IMR-90 (cell line): ENCODE data around the gene SLC34A3. TPM values are rescaled to one million over a fixed set of nuclear protein-coding genes. Genes with fewer than 3 reads are reported as not detected.

ENCODE experiments used
- ATAC-seq: fragments of 200-7000 bp; cut with Tn5 transposase; 2 replicates; pipeline ENCODE4 v1.9.1; 2020; ENCODE audit warnings: low read depth, mild to moderate bottlenecking, moderate library complexity
- BruUV-seq: library from RNA; stranded (reverse); fragments of 400-500 nt; replicated peaks from 2 replicates; lab custom pipeline; 2021; lab: Mats Ljungman, UMichigan
- CTCF ChIA-PET: fragments of 300-600 bp; formaldehyde crosslinking; extraction: SDS; loops from one replicate; lab custom pipeline; 2021; ENCODE audit warnings: antibody characterized with exemption; lab: Yijun Ruan, JAX
- POLR2A ChIA-PET: fragments of 300-600 bp; sonication (Branson Sonifier 250); formaldehyde crosslinking; loops from one replicate; lab custom pipeline; 2022; ENCODE audit warnings: antibody characterized with exemption; ENCODE audit not compliant: unreplicated experiment; lab: Charles Lee
- DNase-seq: peaks from one replicate; pipeline ENCODE4 v3.0.0; 2013
- H2AFZ ChIP-seq: replicated peaks from 2 replicates; pipeline ENCODE3; 2013; ENCODE audit warnings: low read length, mild to moderate bottlenecking; ENCODE audit not compliant: poor library complexity
- H2AK5ac ChIP-seq: 2 replicates; pipeline ENCODE4 v1.6.1; 2013; ENCODE audit warnings: low read depth, low read length, inconsistent platforms
- H2AK9ac ChIP-seq: replicated peaks from 2 replicates; pipeline ENCODE3; 2013; ENCODE audit warnings: mild to moderate bottlenecking, low read depth, low read length, moderate library complexity; ENCODE audit not compliant: poor library complexity
- H2BK120ac ChIP-seq: 2 replicates; pipeline ENCODE4 v1.6.1; 2013; ENCODE audit warnings: low read depth, low read length, inconsistent platforms
- H2BK15ac ChIP-seq: 3 replicates; pipeline ENCODE4 v1.6.1; 2013; ENCODE audit warnings: low read depth, low read length, inconsistent platforms
- H2BK20ac ChIP-seq: 2 replicates; pipeline ENCODE4 v1.6.1; 2013; ENCODE audit warnings: low read depth, mild to moderate bottlenecking, inconsistent platforms, low read length, moderate library complexity
- H2BK5ac ChIP-seq: 2 replicates; pipeline ENCODE4 v1.6.1; 2013; ENCODE audit warnings: mild to moderate bottlenecking, low read depth, low read length, inconsistent platforms; ENCODE audit not compliant: poor library complexity, severe bottlenecking
- H3K14ac ChIP-seq: replicated peaks from 2 replicates; pipeline ENCODE4 v1.6.1; 2013; ENCODE audit warnings: low read depth, low read length, inconsistent platforms
- H3K18ac ChIP-seq: 2 replicates; pipeline ENCODE4 v1.6.1; 2013; ENCODE audit warnings: low read depth, low read length, control low read depth
- H3K23ac ChIP-seq: 2 replicates; pipeline ENCODE4 v1.6.1; 2013; ENCODE audit warnings: low read depth, low read length, inconsistent platforms
- H3K27ac ChIP-seq: 2 replicates; pipeline ENCODE4 v1.5.1; 2013; ENCODE audit warnings: mild to moderate bottlenecking, control low read depth, low read length; ENCODE audit not compliant: insufficient read depth
- H3K27me3 ChIP-seq: 2 replicates; pipeline ENCODE4 v1.6.1; 2013; ENCODE audit warnings: low read length; ENCODE audit not compliant: control insufficient read depth, insufficient read depth
- H3K36me3 ChIP-seq: 2 replicates; pipeline ENCODE4 v1.6.1; 2013; ENCODE audit warnings: low read length, mixed read lengths; ENCODE audit not compliant: control insufficient read depth, insufficient read depth
- H3K4ac ChIP-seq: 2 replicates; pipeline ENCODE4 v1.6.1; 2013; ENCODE audit warnings: low read depth, low read length, inconsistent platforms
- H3K4me1 ChIP-seq: 2 replicates; pipeline ENCODE4 v1.6.1; 2013; ENCODE audit warnings: low read length, mixed read lengths; ENCODE audit not compliant: control insufficient read depth, insufficient read depth
- H3K4me2 ChIP-seq: 2 replicates; pipeline ENCODE4 v1.6.1; 2013; ENCODE audit warnings: low read depth, mild to moderate bottlenecking, control low read depth, low read length, moderate library complexity
- H3K4me3 ChIP-seq: 2 replicates; pipeline ENCODE4 v1.5.1; 2013; ENCODE audit warnings: low read depth, mild to moderate bottlenecking, control low read depth, low read length, moderate library complexity; ENCODE audit not compliant: insufficient read depth
- H3K56ac ChIP-seq: 2 replicates; pipeline ENCODE4 v1.6.1; 2013; ENCODE audit warnings: low read length, inconsistent platforms; ENCODE audit not compliant: insufficient read depth; ENCODE audit errors: extremely low read depth
- H3K79me1 ChIP-seq, 2 experiments: 2 replicates each; pipeline ENCODE4 v1.6.1; 2013; ENCODE audit warnings: low read length in 2 of 2, inconsistent platforms in 1 of 2, low read depth in 1 of 2
- H3K9ac ChIP-seq: 2 replicates; pipeline ENCODE4 v1.6.1; 2013; ENCODE audit warnings: low read depth, low read length, control low read depth
- H3K9me1 ChIP-seq: 2 replicates; pipeline ENCODE4 v1.6.1; 2013; ENCODE audit warnings: low read length, inconsistent platforms; ENCODE audit not compliant: insufficient read depth
- H3K9me3 ChIP-seq: 2 replicates; pipeline ENCODE4 v1.6.1; 2013; ENCODE audit warnings: low read length; ENCODE audit not compliant: control insufficient read depth, insufficient read depth
- H4K20me1 ChIP-seq: 2 replicates; pipeline ENCODE4 v1.6.1; 2013; ENCODE audit warnings: low read length, inconsistent platforms; ENCODE audit not compliant: insufficient read depth
- H4K5ac ChIP-seq: 2 replicates; pipeline ENCODE4 v1.6.1; 2013; ENCODE audit warnings: mild to moderate bottlenecking, low read depth, low read length, control low read depth
- H4K8ac ChIP-seq, 2 experiments: 2 replicates each; pipeline ENCODE4 v1.6.1; 2013; ENCODE audit warnings: low read depth in 2 of 2, low read length in 2 of 2, control low read depth in 1 of 2, inconsistent platforms in 1 of 2
- H4K91ac ChIP-seq: 2 replicates; pipeline ENCODE4 v1.6.1; 2013; ENCODE audit warnings: low read depth, low read length, inconsistent platforms; ENCODE audit not compliant: insufficient read depth
- BHLHE40 ChIP-seq: fragments of 150-350 bp; IDR thresholded peaks from 2 replicates; pipeline ENCODE4 v1.6.1; 2016; ENCODE audit warnings: mild to moderate bottlenecking, low read depth, low read length
- CEBPB ChIP-seq: IDR thresholded peaks from 2 replicates; pipeline ENCODE4 v1.6.1; 2012; ENCODE audit warnings: low read depth, low read length, improper control_type of control experiment
- FOS ChIP-seq: fragments of 150-350 bp; IDR thresholded peaks from 2 replicates; pipeline ENCODE4 v1.6.1; 2016; ENCODE audit warnings: low read depth, low read length
- MAZ ChIP-seq: IDR thresholded peaks from 2 replicates; pipeline ENCODE4 v1.6.1; 2012; ENCODE audit warnings: low read depth, mild to moderate bottlenecking, low read length, improper control_type of control experiment, moderate library complexity, borderline replicate concordance
- MXI1 ChIP-seq: IDR thresholded peaks from 2 replicates; pipeline ENCODE4 v1.6.1; 2012; ENCODE audit warnings: low read depth, mild to moderate bottlenecking, low read length, moderate library complexity, borderline replicate concordance
- POLR2A ChIP-seq: IDR thresholded peaks from 2 replicates; pipeline ENCODE4 v1.6.1; 2012; ENCODE audit warnings: mild to moderate bottlenecking, low read depth, low read length
- RCOR1 ChIP-seq: IDR thresholded peaks from 2 replicates; pipeline ENCODE4 v1.6.1; 2012; ENCODE audit warnings: mild to moderate bottlenecking, low read length, improper control_type of control experiment; ENCODE audit not compliant: insufficient replicate concordance
- RFX5 ChIP-seq: IDR thresholded peaks from 2 replicates; pipeline ENCODE4 v1.8.0; 2012; ENCODE audit warnings: low read depth, mild to moderate bottlenecking, low read length, moderate library complexity
- WGBS, 2 experiments: methylation state at CpG; one replicate each; pipeline versions ENCODE4 v1.1.5 to v1.1.7; 2013; ENCODE audit warnings: missing lambda C conversion rate in 2 of 2; ENCODE audit not compliant: insufficient read length in 1 of 2; ENCODE audit errors: extremely low coverage in 2 of 2; 5-methylcytosine and 5-hydroxymethylcytosine counted together
- dilution Hi-C: fragments of 300-500 bp; cut with HindIII; formaldehyde crosslinking; loops from one replicate; pipeline ENCODE4 v1.14.3; 2018; ENCODE audit warnings: low sequenced_read_pairs; ENCODE audit not compliant: unreplicated experiment
- in situ Hi-C: fragments of 300-500 bp; cut with MboI; formaldehyde crosslinking; loops from 3 replicates; pipeline ENCODE4 v1.14.3; 2019; ENCODE audit warnings: low sequenced_read_pairs, inconsistent platforms, mixed read lengths
- intact Hi-C: fragments of 100-400 bp; cut with micrococcal nuclease; formaldehyde crosslinking; loops from 2 replicates; pipeline ENCODE4 v1.10.0; 2022
- polyA plus RNA-seq, 3 experiments: library from polyadenylated mRNA; depleted of rRNA; stranded (reverse); fragments of >200 nt; gene quantifications; 2 replicates each; pipeline ENCODE4 v1.2.3, GENCODE V29; 2012; ENCODE audit warnings: low replicate concordance in 1 of 3
- total RNA-seq: library from RNA; depleted of rRNA; stranded (reverse); fragments of >200 nt; gene quantifications from 2 replicates; pipeline ENCODE4 v1.2.3, GENCODE V29; 2012

SLC34A3 gene
- total and polyA plus RNA-seq, 2 of the 4 experiments (the other 2 are of a cell fraction): not detected

DNA sequence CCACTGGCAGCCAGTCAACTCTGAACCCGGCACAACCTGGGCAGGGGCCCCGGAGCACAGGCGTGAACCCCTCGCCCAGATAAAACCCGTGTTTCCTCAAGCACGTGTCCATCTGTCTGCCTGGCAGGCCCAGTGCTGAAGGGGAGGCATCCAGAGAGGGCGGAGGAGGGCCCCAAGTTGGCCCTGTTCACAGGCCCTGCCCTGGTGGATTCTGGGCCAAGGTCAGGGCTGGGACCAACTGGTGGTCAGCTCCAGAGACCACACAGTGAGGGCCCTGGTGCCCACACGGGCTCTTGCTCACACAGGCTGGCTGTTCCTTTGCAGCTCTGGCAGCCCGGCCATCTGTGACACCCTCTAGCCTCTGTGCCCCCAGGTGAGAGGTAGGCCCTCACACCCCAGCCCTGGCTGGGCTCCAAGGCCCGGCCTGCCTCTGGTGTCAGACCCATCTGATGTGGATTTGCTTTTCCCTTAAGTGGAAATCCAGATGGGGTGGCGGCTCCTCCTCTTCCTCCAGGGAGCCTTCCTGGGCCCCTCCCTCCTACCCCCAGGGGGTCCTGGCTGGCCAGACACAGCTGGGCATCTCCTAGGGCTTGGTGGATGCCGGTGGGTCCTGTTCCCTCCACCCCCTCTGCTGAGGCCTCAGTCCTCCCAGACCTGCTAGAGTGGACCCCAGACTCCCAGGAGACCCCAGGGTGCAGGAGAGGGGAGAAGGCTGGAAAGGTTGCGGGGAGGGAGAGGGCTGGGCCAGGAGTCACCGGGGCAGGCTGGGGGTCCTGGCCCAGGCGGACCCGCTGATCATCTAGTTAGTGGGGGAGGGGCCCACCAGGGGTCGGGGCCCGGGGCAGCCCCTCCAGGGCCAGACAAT is 19.9 kb downstream of the SLC34A3 start (continued):
- TF ChIP-seq RCOR1: no peak

- in situ Hi-C loops (no loop called here), dilution Hi-C loops (no loop called here), intact Hi-C loops (no loop called here)
- H3K23ac ChIP-seq: no peak within 1 kb of the TSS
- no peaks in the 10 kb centered on the region for H3K27me3 ChIP-seq
- DNase-seq: no peak
- 23% methylated on average over 2 of the region's 4 CpGs; no CpG with 5 or more reads in 1 of the 2 experiments for WGBS, 2 experiments
- H2AK5ac ChIP-seq: no peak within 1 kb of the TSS
- H3K36me3 ChIP-seq: no peaks in the 10 kb centered on the region; the same call in 1 of the 2 replicates
- ChIA-PET POLR2A (no interaction called here), CTCF (no interaction called here)
- no peak within 1 kb of the TSS for H2BK5ac ChIP-seq
- no peak within 1 kb of the TSS for H2BK20ac ChIP-seq
- no peak within 1 kb of the TSS for H4K8ac ChIP-seq
- no peak within 1 kb of the TSS for H2BK15ac ChIP-seq
- no peak within 1 kb of the TSS for H4K91ac ChIP-seq
- no peak within 1 kb of the TSS for H3K4me3 ChIP-seq
- no peak within 1 kb of the TSS for H4K5ac ChIP-seq
- H3K4me2 ChIP-seq: no peak within 1 kb of the TSS
- no peak within 1 kb of the TSS for H3K14ac ChIP-seq
- no peak within 1 kb of the TSS for H3K9ac ChIP-seq
- no peak within 1 kb of the TSS for H3K27ac ChIP-seq
- TF ChIP-seq MXI1: no peak
- TF ChIP-seq FOS: no peak
- no peak for TF ChIP-seq POLR2A
- no peak for TF ChIP-seq MAZ
- no peak for TF ChIP-seq BHLHE40
- no peak for TF ChIP-seq RFX5
- TF ChIP-seq RCOR1: no peak
- no peak for TF ChIP-seq CEBPB
- H3K79me1 ChIP-seq: peaks cover 4 to 14% of the 10 kb centered on the region in 2 experiments; a peak in 3 of 4 replicates
- no TSS peak for BruUV-seq
- H2AK9ac ChIP-seq: peak within 1 kb of the TSS; percentile 72
- H3K4me1 ChIP-seq: peaks cover 8% of the 10 kb centered on the region
- no peaks in the 10 kb centered on the region for H3K9me1 ChIP-seq
- peak within 1 kb of the TSS; percentile 56 for H2AFZ ChIP-seq
- H3K4ac ChIP-seq: no peak within 1 kb of the TSS
- no peak within 1 kb of the TSS for H3K18ac ChIP-seq
- H3K9me3 ChIP-seq: no peaks in the 10 kb centered on the region
- ATAC-seq: no peak
- H2BK120ac ChIP-seq: no peak within 1 kb of the TSS
- H4K20me1 ChIP-seq: peaks cover 5% of the 10 kb centered on the region
- H3K56ac ChIP-seq: no peak within 1 kb of the TSS
Observed at GRCh38 chr9:137251194-137251461, 20.4 kb downstream of the SLC34A3 start, which contains the start of gene STPG3. STPG3 (plus strand) TSS chr9:137251286; CDS start chr9:137251287, 1 bp downstream.
